ENCODE results near the gene HDAC6.

- no peak for TF ChIP-seq CTCF (IDR thresholded peaks at IDR 0.05)
- no peak for TF ChIP-seq POLR2A (IDR thresholded peaks at IDR 0.05)
These were observed 49.4 kb upstream of the HDAC6 start for GRCh38 chrX:48752498-48752897.
